Nucleus accumbens (tissue), 56 donors: ENCODE results near the gene RNF150.
"Not testable (repeated sequence)": the region's sequence is repeated elsewhere in the genome, so short reads cannot be mapped to it uniquely, and the experiment has no call there.

Experiments used
- DNase-seq, 56 donors: peaks; one replicate each; lab custom pipeline; 2025; lab: John Stamatoyannopoulos, UW

RNF150 gene

GRCh38 chr4:141079393-141079930 lies 53.8 kb downstream of the RNF150 start:
- no peak for DNase-seq

- no peak for DNase-seq
These were observed 54.4 kb downstream of the RNF150 start for GRCh38 chr4:141078871-141079270.

DNA sequence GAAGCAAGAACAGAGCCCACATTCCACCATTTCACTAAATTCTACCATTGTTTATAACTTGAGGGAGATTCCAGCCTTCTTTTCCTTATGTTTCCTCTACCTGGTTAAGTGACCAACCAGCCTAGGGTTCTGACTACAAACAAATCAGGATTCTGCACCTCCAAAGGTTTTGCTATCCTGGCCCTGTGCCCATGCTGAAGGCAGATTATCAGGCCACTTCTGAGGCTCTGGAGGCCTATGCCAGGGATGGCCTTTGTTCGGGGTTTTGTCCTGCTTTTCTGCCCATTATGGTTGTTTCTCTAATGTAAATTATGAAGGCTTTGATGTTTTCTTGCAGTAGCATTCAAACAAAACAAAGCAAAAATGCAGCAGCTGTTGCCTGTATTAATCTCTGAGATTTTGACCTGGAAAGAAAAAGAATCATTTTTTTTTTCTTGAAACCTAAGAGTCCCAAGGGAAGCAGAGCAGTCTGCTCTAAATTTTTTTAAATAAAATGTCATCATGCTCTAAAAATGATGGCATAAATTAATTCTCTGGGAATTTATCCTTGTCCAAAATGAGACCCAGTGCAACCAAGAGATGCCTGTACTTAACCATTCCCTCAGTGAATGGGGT lies 55.6 kb downstream of the RNF150 start:
- no peak for DNase-seq

DNA sequence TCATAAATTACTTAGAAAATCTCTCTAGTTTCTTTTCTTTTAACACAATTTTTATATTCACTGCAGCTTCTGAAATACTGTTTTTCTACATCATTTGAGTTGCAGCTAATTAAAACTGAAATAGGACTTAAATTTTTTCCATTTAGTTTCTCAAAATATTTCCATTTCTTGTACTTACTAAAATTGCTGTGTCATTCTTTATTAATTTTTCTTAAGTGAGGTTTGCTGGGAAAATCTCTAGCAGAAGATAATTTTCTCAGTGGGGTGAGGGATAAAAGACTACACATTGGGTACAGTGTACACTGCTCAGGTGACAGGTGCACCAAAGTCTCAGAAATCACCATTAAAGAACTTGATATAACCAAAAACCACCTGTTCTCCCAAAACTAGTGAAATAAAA lies 57.7 kb downstream of the RNF150 start:
- DNase-seq, result no peak

DNA sequence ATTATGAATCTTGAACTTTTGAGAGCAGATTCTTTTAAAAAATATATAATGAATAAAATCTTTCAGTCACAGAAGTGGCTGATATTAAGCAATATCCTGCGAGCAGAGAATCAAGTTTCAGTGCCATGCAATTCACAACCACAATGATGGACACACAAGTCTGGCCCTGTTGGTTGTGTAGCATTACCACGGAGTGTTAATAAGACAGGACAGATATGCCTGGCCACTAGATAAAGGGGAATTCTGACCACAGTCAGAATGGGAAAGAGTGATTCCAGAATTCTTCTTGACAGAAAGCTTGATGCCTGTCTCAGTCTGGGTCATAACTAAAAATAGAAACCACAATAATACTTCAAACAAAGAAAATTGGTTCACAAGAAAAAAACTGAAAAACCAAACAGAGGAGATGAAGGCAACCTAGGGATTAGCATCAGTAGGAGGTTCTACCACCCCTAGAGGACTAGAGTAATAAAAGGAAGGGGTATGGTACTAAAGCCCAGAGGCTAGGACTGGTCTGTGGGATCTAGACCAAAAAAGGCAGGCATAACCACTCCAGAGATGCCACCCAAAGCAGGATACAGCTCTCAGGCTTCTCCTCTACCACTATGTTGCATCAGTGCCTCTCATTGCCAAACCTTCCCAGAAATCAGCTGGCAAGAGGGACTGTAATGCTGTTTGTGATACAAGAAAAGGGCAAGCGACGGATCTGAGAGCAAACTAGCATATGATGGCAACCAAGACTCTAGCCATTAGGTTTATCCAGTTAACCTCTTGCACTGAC lies 59.0 kb downstream of the RNF150 start:
- no peak for DNase-seq

DNA sequence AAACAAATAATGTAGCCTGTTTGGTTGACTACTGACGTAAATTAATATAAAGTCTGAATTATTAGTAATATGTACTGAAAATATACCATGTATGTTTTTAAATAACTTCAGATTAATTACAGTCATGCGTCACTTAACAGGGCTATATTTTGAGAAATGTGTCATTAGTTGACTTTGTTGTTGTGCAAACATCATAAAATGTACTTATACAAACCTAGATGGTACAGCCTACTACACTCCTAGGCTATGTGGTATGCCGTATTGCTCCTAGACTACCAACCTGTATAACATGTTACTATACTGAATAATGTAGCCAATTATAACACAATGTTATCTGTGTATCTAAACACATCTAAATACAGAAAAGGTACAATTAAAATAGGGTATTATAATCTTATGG lies 66.6 kb downstream of the RNF150 start:
- no peak for DNase-seq

DNA sequence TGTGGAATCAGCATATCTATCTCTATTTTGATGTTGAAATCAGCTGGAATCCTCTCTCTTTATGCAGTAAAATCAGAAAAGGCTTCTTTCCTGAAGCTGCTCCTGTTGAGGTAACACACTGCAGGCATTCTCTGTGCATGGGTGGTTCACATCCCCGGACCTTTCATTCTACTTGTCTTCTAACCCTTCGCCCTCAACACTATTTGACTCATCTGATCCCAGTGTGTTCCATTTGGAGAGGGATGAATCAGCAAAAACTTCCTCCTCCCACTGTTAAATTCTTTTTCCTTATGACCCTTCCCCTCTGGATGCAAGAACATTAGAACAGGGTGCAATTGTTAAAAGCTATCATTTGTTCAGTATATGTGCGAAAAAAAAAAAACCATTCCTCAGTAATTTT lies 67.4 kb downstream of the RNF150 start:
- no peak for DNase-seq

GRCh38 chr4:141062651-141063050 lies 70.6 kb downstream of the RNF150 start:
- no peak for DNase-seq

- no peak for DNase-seq
These were observed 74.4 kb downstream of the RNF150 start for GRCh38 chr4:141058591-141059512.

DNA sequence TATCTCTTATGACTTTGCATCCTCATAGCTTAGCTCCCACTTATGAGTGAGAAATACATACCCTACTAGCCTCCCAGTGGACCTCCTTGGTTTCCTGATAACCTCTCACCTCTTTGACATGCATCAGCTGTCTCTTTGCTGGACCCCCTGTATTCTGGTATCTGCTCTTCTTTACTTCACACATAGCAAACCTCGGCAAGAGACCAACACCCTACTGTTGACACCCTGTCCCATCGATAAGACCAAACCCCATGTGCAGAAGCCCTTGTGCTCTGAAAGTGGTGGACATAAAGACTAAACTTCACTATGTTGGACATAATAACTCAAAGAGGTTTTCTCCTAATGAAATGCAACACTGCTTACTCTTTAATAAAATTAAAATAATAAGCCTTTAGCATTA lies 75.7 kb downstream of the RNF150 start:
- DNase-seq, result no peak

GRCh38 chr4:141056473-141056872 lies 76.8 kb downstream of the RNF150 start:
- no peak for DNase-seq

DNA sequence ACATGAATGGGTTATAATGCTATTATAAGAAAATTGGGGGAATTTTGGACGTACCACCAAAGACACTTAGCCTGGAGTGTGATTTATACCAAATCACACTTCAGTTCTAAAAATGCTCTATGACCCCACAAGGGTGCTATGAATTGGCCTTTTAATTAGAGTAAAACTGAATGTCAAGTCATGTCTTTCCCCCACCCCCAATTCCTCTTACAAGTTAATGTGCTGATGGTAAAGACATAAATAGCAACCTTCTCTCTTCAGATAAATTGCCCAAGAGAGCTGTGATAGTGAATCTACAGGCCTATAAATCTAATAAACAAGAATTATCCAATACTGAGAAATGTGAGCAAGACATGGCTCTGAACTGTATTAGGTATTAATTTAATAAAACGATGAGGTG lies 78.8 kb downstream of the RNF150 start:
- DNase-seq, result no peak

- DNase-seq, result not testable (repeated sequence)
These were observed 82.3 kb downstream of the RNF150 start for GRCh38 chr4:141050999-141051398.

- DNase-seq, result no peak
These were observed 85.9 kb downstream of the RNF150 start for GRCh38 chr4:141047228-141047884.

DNA sequence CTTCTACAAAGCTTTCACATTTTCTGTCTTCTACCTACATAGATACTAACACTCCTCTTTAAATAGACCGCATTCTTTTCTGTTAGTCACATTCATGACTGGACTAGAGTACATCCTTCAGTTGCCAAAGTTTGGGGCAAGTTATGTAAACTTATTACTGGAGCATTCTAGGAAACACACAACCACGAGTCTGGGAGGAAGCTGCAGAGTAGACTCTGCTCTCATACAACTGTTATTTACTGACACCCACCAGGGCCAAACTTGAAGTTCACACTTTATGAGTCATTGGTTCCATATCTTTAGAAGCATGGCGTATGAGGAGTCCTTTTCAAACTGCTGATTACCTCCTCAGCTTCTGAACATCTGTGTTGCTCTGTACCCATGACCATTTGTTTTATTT lies 87.0 kb downstream of the RNF150 start:
- no peak for DNase-seq

DNA sequence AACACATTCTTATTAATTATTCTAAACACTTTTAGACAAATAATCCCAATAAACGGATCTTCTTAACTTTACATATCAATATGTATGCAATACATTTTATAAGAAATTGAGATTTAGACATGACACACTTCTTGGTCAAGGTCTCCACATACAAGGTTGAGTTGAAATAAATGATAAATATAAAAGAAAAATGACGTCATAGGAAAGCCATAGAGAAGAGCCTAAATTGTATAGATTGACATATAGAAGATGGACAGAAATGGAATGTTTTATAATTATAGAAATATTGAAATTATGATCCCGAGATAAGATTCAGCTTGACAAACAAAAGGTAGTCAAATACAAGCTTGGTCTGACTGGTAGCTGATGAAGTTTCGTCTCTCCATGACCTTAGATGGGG lies 87.4 kb downstream of the RNF150 start:
- no peak for DNase-seq

GRCh38 chr4:141041021-141041476 lies 92.2 kb downstream of the RNF150 start:
- DNase-seq, result no peak

DNA sequence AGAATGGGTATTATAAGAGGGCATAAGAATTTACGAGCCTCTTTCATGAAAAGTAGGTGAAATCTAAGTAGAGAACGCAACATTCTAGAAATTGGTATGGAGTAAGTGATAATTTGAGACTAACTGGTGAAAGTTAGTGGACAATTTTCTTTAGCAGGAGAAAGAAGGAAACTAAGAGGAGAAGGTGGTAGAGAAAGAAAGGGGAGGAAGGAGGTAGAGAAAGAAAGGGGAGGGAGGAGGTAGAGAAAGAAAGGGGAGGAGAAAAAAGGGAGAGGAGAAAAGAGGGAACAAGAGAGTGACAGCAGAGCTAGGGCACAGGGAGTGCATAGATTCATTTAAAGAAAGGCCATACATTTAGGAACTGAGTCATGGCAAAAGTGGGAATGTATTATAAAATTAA lies 94.1 kb downstream of the RNF150 start:
- DNase-seq, result no peak

DNA sequence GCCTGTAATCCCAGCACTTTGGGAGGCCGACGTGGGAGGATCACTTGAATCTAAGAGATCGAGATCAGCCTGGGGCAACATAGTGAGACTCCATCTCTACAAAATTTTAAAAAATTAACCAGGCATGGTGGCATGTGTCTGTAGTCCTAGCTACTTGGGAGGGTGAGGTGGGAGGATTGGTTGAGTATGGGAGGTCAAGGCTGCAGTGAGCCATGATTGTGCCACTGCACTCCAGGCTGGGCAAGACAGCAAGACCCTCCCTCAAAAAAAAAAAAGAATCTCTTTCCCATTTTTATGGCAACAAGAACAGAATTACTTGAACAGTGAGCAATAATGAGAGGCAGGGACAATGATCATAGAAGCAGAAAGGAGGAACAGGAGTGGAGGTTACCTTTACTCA lies 94.8 kb downstream of the RNF150 start:
- no peak for DNase-seq

DNA sequence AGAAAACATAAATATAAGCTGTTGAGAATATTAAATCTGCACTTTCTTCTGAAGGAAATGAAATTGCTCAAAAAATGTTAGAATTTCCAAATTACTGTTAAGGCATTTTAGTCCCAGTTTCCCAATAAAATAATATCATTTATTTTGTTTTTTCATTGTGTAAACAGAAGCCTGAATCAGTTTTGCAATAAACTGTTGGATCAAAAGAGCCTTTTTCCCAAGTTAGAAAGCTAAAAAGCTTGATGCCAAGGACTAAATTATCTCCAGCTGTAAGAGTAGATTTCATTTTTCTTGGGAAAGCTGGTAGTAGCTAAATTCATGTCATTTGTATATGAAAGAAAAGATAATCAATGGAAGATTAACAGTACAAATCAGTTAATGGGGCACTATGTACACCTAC lies 95.8 kb downstream of the RNF150 start:
- no peak for DNase-seq
